Karpas-422 (cell line): ENCODE measurements around the gene IGFLR1. TPM values are rescaled to one million over a fixed set of nuclear protein-coding genes. Genes with fewer than 3 reads are reported as not detected.

ENCODE experiments used
- DNase-seq: peaks from one replicate; pipeline ENCODE4 v3.0.0-alpha.2; 2015
- H2AFZ ChIP-seq: fragments of 200-600 bp; sonication (generic); 2 replicates; pipeline ENCODE4 v1.6.1; 2014; ENCODE audit warnings: antibody characterized with exemption, low read length, mixed read lengths
- H3K27ac ChIP-seq: fragments of 200-600 bp; sonication (generic); 2 replicates; pipeline ENCODE4 v1.5.1; 2014; ENCODE audit warnings: mild to moderate bottlenecking, low read length, moderate library complexity
- H3K27me3 ChIP-seq: fragments of 200-600 bp; sonication (generic); 2 replicates; pipeline ENCODE4 v1.6.1; 2014; ENCODE audit warnings: low read length, mixed read lengths
- H3K36me3 ChIP-seq: fragments of 200-600 bp; sonication (generic); 2 replicates; pipeline ENCODE4 v1.6.1; 2014; ENCODE audit warnings: low read length, mixed read lengths; ENCODE audit not compliant: insufficient read depth
- H3K4me1 ChIP-seq: fragments of 200-600 bp; sonication (generic); 2 replicates; pipeline ENCODE4 v1.6.1; 2014; ENCODE audit warnings: mild to moderate bottlenecking, low read length, mixed read lengths
- H3K4me2 ChIP-seq: fragments of 200-600 bp; sonication (generic); 2 replicates; pipeline ENCODE4 v1.6.1; 2014; ENCODE audit warnings: low read length, low read depth, mild to moderate bottlenecking; ENCODE audit not compliant: poor library complexity, severe bottlenecking
- H3K4me3 ChIP-seq: fragments of 200-600 bp; sonication (generic); 2 replicates; pipeline ENCODE4 v1.5.1; 2014; ENCODE audit warnings: mild to moderate bottlenecking, antibody characterized with exemption, low read length, mixed read lengths
- H3K79me2 ChIP-seq: fragments of 200-600 bp; sonication (generic); 2 replicates; pipeline ENCODE4 v1.6.1; 2014; ENCODE audit warnings: mild to moderate bottlenecking, low read length, mixed read lengths
- H3K9ac ChIP-seq: fragments of 200-600 bp; sonication (generic); 2 replicates; pipeline ENCODE4 v1.6.0; 2014; ENCODE audit warnings: low read length
- H3K9me2 ChIP-seq: fragments of 200-600 bp; sonication (generic), shearing (Covaris generic); replicated peaks from 2 replicates; pipeline ENCODE4 v1.6.0; 2014; ENCODE audit warnings: mild to moderate bottlenecking, low read length, moderate library complexity; ENCODE audit not compliant: insufficient read depth
- H3K9me3 ChIP-seq: fragments of 300-700, 200-600 bp; sonication (generic); 2 replicates; pipeline ENCODE4 v1.6.1; 2014; ENCODE audit warnings: low read length, mixed read lengths
- H4K20me1 ChIP-seq: fragments of 200-600 bp; sonication (generic); 2 replicates; pipeline ENCODE4 v1.6.1; 2014; ENCODE audit warnings: mild to moderate bottlenecking, antibody characterized with exemption, low read length, low read depth; ENCODE audit not compliant: insufficient read depth
- total RNA-seq: library from RNA; depleted of rRNA; stranded (reverse); fragments of >200 nt; shearing (Covaris generic); gene quantifications from 2 replicates; pipeline ENCODE4 v1.2.3, GENCODE V29; 2014; ENCODE audit warnings: low replicate concordance

Gene IGFLR1
- total RNA-seq, 1 experiment from 2014 or later: 1.5 TPM

GRCh38 chr19:35722897-35723296, 19.4 kb downstream of the IGFLR1 start:
- Histone ChIP-seq H3K9ac (no peak overlapping the region), H3K27me3 (no peaks in the 10 kb centered on the region), H2AFZ (no peak overlapping the region), H3K9me3 (no peaks in the 10 kb centered on the region), H3K4me3 (no peak overlapping the region), H3K4me2 (no peak overlapping the region), H4K20me1 (peaks cover 22% of the 10 kb centered on the region; the same call in 1 of the 2 replicates), H3K4me1 (peaks cover 8% of the 10 kb centered on the region), H3K79me2 (peaks cover 22% of the 10 kb centered on the region), H3K27ac (no peak overlapping the region), H3K9me2 (no peaks in the 10 kb centered on the region), H3K36me3 (peaks cover 11% of the 10 kb centered on the region)
- DNase-seq: no peak

- Histone ChIP-seq H3K4me3 (no peak overlapping the region), H3K36me3 (peaks cover 11% of the 10 kb centered on the region), H3K27me3 (no peaks in the 10 kb centered on the region), H3K79me2 (peaks cover 22% of the 10 kb centered on the region), H3K9me3 (no peaks in the 10 kb centered on the region), H3K27ac (no peak overlapping the region), H4K20me1 (peaks cover 22% of the 10 kb centered on the region; the same call in 1 of the 2 replicates), H3K9me2 (no peaks in the 10 kb centered on the region), H3K9ac (no peak overlapping the region), H3K4me2 (no peak overlapping the region), H3K4me1 (peaks cover 8% of the 10 kb centered on the region), H2AFZ (no peak overlapping the region)
- DNase-seq: no peak
Measured at GRCh38 chr19:35722461-35722860, 19.8 kb downstream of the IGFLR1 start.

DNA sequence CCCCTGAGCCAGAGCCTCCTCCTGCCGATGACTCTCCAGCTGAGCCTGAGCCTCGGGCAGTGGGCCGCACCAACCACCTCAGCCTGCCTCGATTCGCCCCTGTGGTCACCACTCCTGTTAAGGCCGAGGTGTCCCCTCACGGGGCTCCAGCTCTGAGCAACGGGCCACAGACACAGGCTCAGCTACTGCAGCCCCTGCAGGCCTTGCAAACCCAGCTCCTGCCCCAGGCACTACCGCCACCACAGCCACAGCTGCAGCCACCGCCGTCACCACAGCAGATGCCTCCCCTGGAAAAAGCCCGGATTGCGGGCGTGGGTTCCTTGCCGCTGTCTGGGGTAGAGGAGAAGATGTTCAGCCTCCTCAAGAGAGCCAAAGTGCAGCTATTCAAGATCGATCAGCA, 20.9 kb downstream of the IGFLR1 start:
- Histone ChIP-seq H3K4me2 (no peak overlapping the region), H3K79me2 (peaks cover 22% of the 10 kb centered on the region), H3K9me3 (no peaks in the 10 kb centered on the region), H4K20me1 (peaks cover 22% of the 10 kb centered on the region; the same call in 1 of the 2 replicates), H2AFZ (no peak overlapping the region), H3K27me3 (no peaks in the 10 kb centered on the region), H3K4me3 (no peak overlapping the region), H3K4me1 (peaks cover 12% of the 10 kb centered on the region), H3K9me2 (no peaks in the 10 kb centered on the region), H3K9ac (no peak overlapping the region), H3K36me3 (peaks cover 11% of the 10 kb centered on the region), H3K27ac (no peak overlapping the region)
- no peak for DNase-seq

GRCh38 chr19:35720648-35721047, 21.6 kb downstream of the IGFLR1 start:
- H3K27ac ChIP-seq: no peak overlapping the region
- H3K4me1 ChIP-seq: peaks cover 19% of the 10 kb centered on the region
- DNase-seq: no peak
- peaks cover 22% of the 10 kb centered on the region for H3K79me2 ChIP-seq
- no peak overlapping the region for H3K4me2 ChIP-seq
- no peaks in the 10 kb centered on the region for H3K9me3 ChIP-seq
- H3K4me3 ChIP-seq: no peak overlapping the region
- peaks cover 11% of the 10 kb centered on the region for H3K36me3 ChIP-seq
- H4K20me1 ChIP-seq: peaks cover 22% of the 10 kb centered on the region; the same call in 1 of the 2 replicates
- no peaks in the 10 kb centered on the region for H3K9me2 ChIP-seq
- no peaks in the 10 kb centered on the region for H3K27me3 ChIP-seq
- H2AFZ ChIP-seq: no peak overlapping the region
- H3K9ac ChIP-seq: no peak overlapping the region

DNA sequence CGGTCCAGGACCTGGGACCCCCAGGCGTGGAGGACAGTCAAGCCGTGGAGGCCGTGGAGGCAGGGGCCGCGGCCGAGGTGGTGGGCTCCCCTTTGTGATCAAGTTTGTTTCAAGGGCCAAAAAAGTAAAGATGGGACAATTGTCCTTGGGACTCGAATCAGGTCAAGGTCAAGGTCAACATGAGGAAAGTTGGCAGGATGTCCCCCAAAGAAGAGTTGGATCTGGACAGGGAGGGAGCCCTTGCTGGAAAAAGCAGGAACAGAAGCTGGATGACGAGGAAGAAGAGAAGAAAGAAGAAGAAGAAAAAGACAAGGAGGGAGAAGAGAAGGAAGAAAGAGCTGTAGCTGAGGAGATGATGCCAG, 22.1 kb downstream of the IGFLR1 start:
- Histone ChIP-seq H3K36me3 (peaks cover 11% of the 10 kb centered on the region), H3K79me2 (peaks cover 22% of the 10 kb centered on the region)

GRCh38 chr19:35719402-35720162, 22.7 kb downstream of the IGFLR1 start:
- Histone ChIP-seq H3K9ac (peak overlapping the region; percentile 97), H2AFZ (no peak overlapping the region), H4K20me1 (peaks cover 24% of the 10 kb centered on the region; the same call in 1 of the 2 replicates), H3K27ac (no peak overlapping the region), H3K9me3 (no peaks in the 10 kb centered on the region), H3K4me1 (peaks cover 24% of the 10 kb centered on the region), H3K27me3 (no peaks in the 10 kb centered on the region), H3K79me2 (peaks cover 22% of the 10 kb centered on the region), H3K9me2 (no peaks in the 10 kb centered on the region), H3K36me3 (peaks cover 11% of the 10 kb centered on the region), H3K4me2 (peak overlapping the region; percentile 79), H3K4me3 (peak overlapping the region; percentile 81)
- no peak for DNase-seq

More for the DNA sequence above, 22.1 kb downstream of the IGFLR1 start:
- H3K9ac ChIP-seq: no peak overlapping the region
- H3K9me3 ChIP-seq: no peaks in the 10 kb centered on the region
- H2AFZ ChIP-seq: no peak overlapping the region
- no peaks in the 10 kb centered on the region for H3K27me3 ChIP-seq
- H3K4me2 ChIP-seq: no peak overlapping the region
- H3K27ac ChIP-seq: no peak overlapping the region
- H3K4me3 ChIP-seq: no peak overlapping the region
- DNase-seq: no peak
- H4K20me1 ChIP-seq: peaks cover 25% of the 10 kb centered on the region; the same call in 1 of the 2 replicates
- no peaks in the 10 kb centered on the region for H3K9me2 ChIP-seq
- peaks cover 24% of the 10 kb centered on the region for H3K4me1 ChIP-seq

DNA sequence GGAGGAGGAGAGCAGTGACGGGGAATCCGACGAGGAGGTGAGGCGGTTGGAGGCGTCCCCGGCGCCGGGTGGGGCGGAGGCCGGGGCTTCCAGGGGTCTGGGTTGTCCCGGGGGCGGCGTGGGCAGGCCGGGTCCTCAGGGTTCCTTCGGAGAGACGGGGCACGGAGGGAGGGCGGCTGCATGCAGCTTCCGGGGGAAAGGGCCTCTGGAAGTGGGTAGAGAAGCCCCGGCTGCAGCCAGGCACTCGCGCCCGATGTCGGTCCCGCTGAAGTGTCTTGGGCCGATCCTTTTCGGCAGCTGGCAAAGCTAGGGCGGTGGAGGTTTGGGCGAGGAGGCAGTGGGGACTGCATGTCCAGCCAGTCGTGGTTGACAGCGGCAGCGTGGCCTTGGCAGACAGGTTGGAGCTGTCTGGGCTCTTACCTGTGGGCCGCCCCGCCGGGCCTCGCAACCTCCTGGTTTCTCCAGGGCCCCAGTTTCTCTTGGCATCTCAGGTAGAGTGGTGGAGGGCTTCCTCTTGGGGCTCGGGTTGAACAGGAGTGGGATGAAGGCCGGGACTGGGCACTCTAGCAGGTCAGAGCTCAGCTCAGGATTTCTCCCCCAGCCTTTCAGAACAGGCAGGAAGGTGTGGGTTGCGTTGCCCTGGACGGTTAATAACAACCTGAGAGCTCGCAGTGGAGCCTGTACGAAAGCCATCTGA, 23.8 kb downstream of the IGFLR1 start:
- H3K9me3 ChIP-seq: no peaks in the 10 kb centered on the region
- peaks cover 21% of the 10 kb centered on the region; the same call in 1 of the 2 replicates for H4K20me1 ChIP-seq
- no peak overlapping the region for H2AFZ ChIP-seq

GRCh38 chr19:35717665-35718344, 24.4 kb downstream of the IGFLR1 start, which contains the start of gene KMT2B:
KMT2B (plus strand) TSS chr19:35718003; CDS start chr19:35718019, 16 bp downstream.
- Histone ChIP-seq H3K9ac (peak within 1 kb of the TSS; percentile 97), H3K9me3 (no peaks in the 10 kb centered on the region), H3K4me3 (peak within 1 kb of the TSS; percentile 88), H3K27ac (peak within 1 kb of the TSS; percentile 60), H3K4me1 (peaks cover 24% of the 10 kb centered on the region), H3K9me2 (no peaks in the 10 kb centered on the region), H2AFZ (peak within 1 kb of the TSS; percentile 75), H3K27me3 (no peaks in the 10 kb centered on the region), H4K20me1 (peaks cover 22% of the 10 kb centered on the region; the same call in 1 of the 2 replicates), H3K36me3 (peaks cover 11% of the 10 kb centered on the region), H3K79me2 (peaks cover 22% of the 10 kb centered on the region), H3K4me2 (peak within 1 kb of the TSS; percentile 85)
- DNase-seq: no peak

More for the DNA sequence above, 23.8 kb downstream of the IGFLR1 start:
- H3K9me2 ChIP-seq: no peaks in the 10 kb centered on the region
- H3K79me2 ChIP-seq: peaks cover 22% of the 10 kb centered on the region
- peaks cover 24% of the 10 kb centered on the region for H3K4me1 ChIP-seq
- H3K27me3 ChIP-seq: no peaks in the 10 kb centered on the region
- H3K4me2 ChIP-seq: peak overlapping the region; percentile 79
- H3K9ac ChIP-seq: peak overlapping the region; percentile 97
- peaks cover 11% of the 10 kb centered on the region for H3K36me3 ChIP-seq
- H3K4me3 ChIP-seq: peak overlapping the region; percentile 81
- peak; percentile 78 for DNase-seq
- peak overlapping the region; percentile 60 for H3K27ac ChIP-seq
